Tibial artery (tissue), 4 donors: ENCODE measurements around the gene LNP1.

ENCODE experiments used
- DNase-seq, 2 donors: peaks; one replicate each; pipeline ENCODE4 v3.0.0-alpha.2; 2019
- H3K27ac ChIP-seq, 2 donors: fragments of 200-600 bp; sonication (generic) in 1 of 2; 1 replicate in 1 of 2; 2 replicates in 1 of 2; pipeline ENCODE4 v1.5.1; 2018 to 2019; ENCODE audit warnings: mild to moderate bottlenecking in 1 of 2
- H3K27me3 ChIP-seq, 2 donors: fragments of 200-600 bp; sonication (generic) in 1 of 2; one replicate each; pipeline versions ENCODE4 v1.5.1 to v1.6.0; 2016 to 2019
- H3K36me3 ChIP-seq, 3 donors: fragments of 200-600 bp; sonication (generic) in 2 of 3; one replicate each; pipeline ENCODE4 v1.5.1; 2016 to 2019; ENCODE audit warnings: mild to moderate bottlenecking in 2 of 3
- H3K4me1 ChIP-seq, 4 donors: fragments of 200-600 bp; sonication (generic) in 2 of 4; 1 replicate in 3 of 4; 2 replicates in 1 of 4; pipeline ENCODE4 v1.5.1; 2016 to 2019
- H3K4me3 ChIP-seq, 2 donors: fragments of 200-600 bp; sonication (generic) in 1 of 2; 1 replicate in 1 of 2; 2 replicates in 1 of 2; pipeline ENCODE4 v1.5.1; 2018 to 2019; ENCODE audit warnings: mild to moderate bottlenecking in 2 of 2
- H3K9me3 ChIP-seq, 3 donors: fragments of 200-600 bp; sonication (generic) in 1 of 3; one replicate each; pipeline ENCODE4 v1.5.1; 2016 to 2019
- intact Hi-C: fragments of 100-400 bp; cut with DNase I; formaldehyde crosslinking; loops from one replicate; pipeline ENCODE4 v1.15.0; 2023; ENCODE audit warnings: low total_unique reads
- TF ChIP-seq, protein P1 (sequence below), 2 experiments: fragments of 200-600 bp in 1 of 2; fragments of 450-650 bp in 1 of 2; IDR thresholded peaks; one replicate each; pipeline ENCODE4 v1.5.1; 2017 to 2019; ENCODE audit warnings: antibody characterized with exemption in 2 of 2, mild to moderate bottlenecking in 1 of 2, moderate library complexity in 1 of 2

Gene LNP1

DNA sequence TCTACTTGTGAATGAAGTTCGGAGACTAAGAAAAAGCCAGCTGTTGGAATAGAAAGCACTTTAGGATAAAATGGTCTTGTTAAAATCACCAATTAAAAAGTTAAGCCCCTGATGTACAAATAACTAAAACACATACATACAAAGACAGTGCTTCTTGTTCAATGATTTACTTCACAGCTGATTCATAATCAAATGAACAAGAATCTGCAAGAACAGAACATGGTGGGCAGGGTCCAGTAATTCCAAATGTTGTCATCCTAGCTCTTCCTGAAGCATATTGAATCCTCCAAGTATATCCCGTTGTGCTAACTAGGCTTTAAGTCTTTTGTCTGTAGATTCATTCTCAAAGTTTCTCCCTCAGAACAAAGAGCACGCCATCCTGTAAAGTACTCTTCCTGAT, 42.3 kb upstream of the LNP1 start:
- Histone ChIP-seq H3K36me3 (peaks cover 43 to 70% (median 64%) of the 10 kb centered on the region in 3 donors), H3K9me3 (peaks cover 0 to 5% (median 0%) of the 10 kb centered on the region in 3 donors), H3K4me1 (no peaks in the 10 kb centered on the region), H3K27me3 (no peaks in the 10 kb centered on the region), H3K4me3 (no peak overlapping the region), H3K27ac (no peak overlapping the region)
- intact Hi-C loops = no loop called here
- no peak for DNase-seq
- TF ChIP-seq, protein P1, sequence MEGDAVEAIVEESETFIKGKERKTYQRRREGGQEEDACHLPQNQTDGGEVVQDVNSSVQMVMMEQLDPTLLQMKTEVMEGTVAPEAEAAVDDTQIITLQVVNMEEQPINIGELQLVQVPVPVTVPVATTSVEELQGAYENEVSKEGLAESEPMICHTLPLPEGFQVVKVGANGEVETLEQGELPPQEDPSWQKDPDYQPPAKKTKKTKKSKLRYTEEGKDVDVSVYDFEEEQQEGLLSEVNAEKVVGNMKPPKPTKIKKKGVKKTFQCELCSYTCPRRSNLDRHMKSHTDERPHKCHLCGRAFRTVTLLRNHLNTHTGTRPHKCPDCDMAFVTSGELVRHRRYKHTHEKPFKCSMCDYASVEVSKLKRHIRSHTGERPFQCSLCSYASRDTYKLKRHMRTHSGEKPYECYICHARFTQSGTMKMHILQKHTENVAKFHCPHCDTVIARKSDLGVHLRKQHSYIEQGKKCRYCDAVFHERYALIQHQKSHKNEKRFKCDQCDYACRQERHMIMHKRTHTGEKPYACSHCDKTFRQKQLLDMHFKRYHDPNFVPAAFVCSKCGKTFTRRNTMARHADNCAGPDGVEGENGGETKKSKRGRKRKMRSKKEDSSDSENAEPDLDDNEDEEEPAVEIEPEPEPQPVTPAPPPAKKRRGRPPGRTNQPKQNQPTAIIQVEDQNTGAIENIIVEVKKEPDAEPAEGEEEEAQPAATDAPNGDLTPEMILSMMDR (IDR thresholded peaks at IDR 0.05) = no peak

DNA sequence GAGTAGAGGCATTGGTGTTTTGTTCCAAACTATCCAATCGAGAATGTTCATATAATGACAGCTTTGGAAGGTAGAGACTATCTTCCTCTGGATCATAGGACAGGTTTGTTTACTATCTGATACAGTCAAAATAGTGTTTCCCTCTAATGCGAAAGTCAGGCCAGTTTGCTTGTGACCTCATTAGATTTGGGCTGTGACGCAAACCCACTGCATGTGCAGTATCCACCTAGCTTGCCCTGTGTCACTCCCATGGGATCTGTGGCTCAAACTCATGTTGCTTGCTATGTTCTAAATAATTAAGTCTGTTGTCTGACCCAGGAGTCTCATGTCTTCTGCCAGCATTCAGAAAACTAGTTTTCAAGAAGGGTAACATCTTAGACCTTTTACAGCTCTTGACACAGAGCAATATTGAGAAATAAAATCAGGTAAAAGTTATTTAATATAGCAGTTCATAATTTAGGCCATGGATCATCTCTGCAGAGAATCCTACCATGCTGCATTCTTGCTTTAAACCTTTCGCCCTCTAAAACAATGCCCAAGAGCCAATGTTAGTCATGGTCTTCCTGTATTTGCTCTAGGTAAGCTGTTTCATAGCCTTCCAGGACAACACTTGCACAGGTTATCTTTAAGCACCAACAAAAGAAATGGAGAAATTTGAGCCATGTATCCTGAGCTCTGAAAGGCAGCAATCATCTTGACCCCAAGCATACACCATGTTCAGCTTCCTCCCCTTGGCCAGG, 40.4 kb upstream of the LNP1 start:
- intact Hi-C loops = no loop called here
- H3K27me3 ChIP-seq = no peaks in the 10 kb centered on the region
- H3K4me1 ChIP-seq = no peaks in the 10 kb centered on the region
- H3K36me3 ChIP-seq = peaks cover 41 to 70% (median 64%) of the 10 kb centered on the region in 3 donors
- no peak overlapping the region for H3K27ac ChIP-seq
- H3K9me3 ChIP-seq = peaks cover 0 to 5% (median 0%) of the 10 kb centered on the region in 3 donors
- TF ChIP-seq, protein P1 (IDR thresholded peaks at IDR 0.05) = no peak
- no peak for DNase-seq
- no peak overlapping the region for H3K4me3 ChIP-seq

GRCh38 chr3:100361897-100362296, 39.4 kb upstream of the LNP1 start:
- Histone ChIP-seq H3K36me3 (peaks cover 38 to 66% (median 64%) of the 10 kb centered on the region in 3 donors), H3K27me3 (no peaks in the 10 kb centered on the region), H3K9me3 (peaks cover 0 to 5% (median 0%) of the 10 kb centered on the region in 3 donors), H3K27ac (no peak overlapping the region), H3K4me1 (no peaks in the 10 kb centered on the region), H3K4me3 (no peak overlapping the region)
- no peak for DNase-seq
- intact Hi-C loops = no loop called here
- TF ChIP-seq, protein P1 (IDR thresholded peaks at IDR 0.05) = no peak

DNA sequence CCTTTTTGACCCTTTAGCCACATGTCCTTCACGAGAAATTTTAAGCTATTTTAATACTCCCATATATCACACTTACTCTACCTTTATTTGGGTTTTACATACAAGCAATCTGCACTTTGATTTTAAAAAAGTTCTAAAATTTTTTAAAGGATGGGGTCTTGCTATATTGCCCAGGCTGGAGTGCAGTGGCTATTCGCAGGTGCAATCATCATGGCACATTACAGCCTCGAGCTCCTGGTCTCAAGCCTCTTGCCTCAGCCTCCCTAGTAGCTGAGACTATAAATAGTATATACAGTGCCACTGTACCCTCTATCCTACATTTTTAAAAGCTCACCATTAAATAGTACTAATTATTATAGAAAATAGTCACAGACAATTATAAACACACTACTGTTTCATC, 36.9 kb upstream of the LNP1 start:
- H3K36me3 ChIP-seq = peaks cover 32 to 76% (median 72%) of the 10 kb centered on the region in 3 donors
- intact Hi-C loops = no loop called here
- H3K27me3 ChIP-seq = no peaks in the 10 kb centered on the region
- H3K27ac ChIP-seq = no peak overlapping the region
- H3K4me1 ChIP-seq = no peaks in the 10 kb centered on the region
- TF ChIP-seq, protein P1 (IDR thresholded peaks at IDR 0.05) = no peak
- no peak overlapping the region for H3K4me3 ChIP-seq
- no peak for DNase-seq
- H3K9me3 ChIP-seq = peaks cover 0 to 5% (median 0%) of the 10 kb centered on the region in 3 donors

- Histone ChIP-seq H3K36me3 (peaks cover 39 to 73% (median 64%) of the 10 kb centered on the region in 3 donors), H3K9me3 (peaks cover 0 to 5% (median 0%) of the 10 kb centered on the region in 3 donors), H3K4me3 (no peak overlapping the region), H3K27ac (no peak overlapping the region), H3K27me3 (no peaks in the 10 kb centered on the region), H3K4me1 (no peaks in the 10 kb centered on the region)
- TF ChIP-seq, protein P1 (IDR thresholded peaks at IDR 0.05) = no peak
- DNase-seq = no peak
- intact Hi-C loops = no loop called here
Measured at GRCh38 chr3:100366424-100366823, 34.9 kb upstream of the LNP1 start.
